Liver (tissue), 9 donors: Measurements from ENCODE around the gene CASP8AP2. TPM values are rescaled to one million over a fixed set of nuclear protein-coding genes. Genes with fewer than 3 reads are reported as not detected.
"Not testable (repeated sequence)": the region's sequence is repeated elsewhere in the genome, so short reads cannot be mapped to it uniquely, and the experiment has no call there.

Source experiments
- DNase-seq: peaks from one replicate; pipeline ENCODE4 v3.0.0-alpha.2; 2017; ENCODE audit warnings: low spot score
- H3K27ac ChIP-seq, 2 donors: one replicate each; pipeline ENCODE4 v1.7.0; 2013; ENCODE audit warnings: inconsistent platforms in 2 of 2, low read length in 2 of 2, control low read depth in 1 of 2, low read depth in 1 of 2, mild to moderate bottlenecking in 1 of 2
- H3K27me3 ChIP-seq, 4 donors: one replicate each; pipeline versions ENCODE4 v1.6.1 to v1.7.0; 2013; ENCODE audit warnings: low read length in 3 of 4, inconsistent platforms in 1 of 4, mild to moderate bottlenecking in 1 of 4, moderate library complexity in 1 of 4; ENCODE audit not compliant: control insufficient read depth in 4 of 4, insufficient read depth in 4 of 4
- H3K36me3 ChIP-seq, 4 donors: one replicate each; pipeline versions ENCODE4 v1.6.1 to v1.7.0; 2013; ENCODE audit warnings: low read length in 3 of 4, mild to moderate bottlenecking in 3 of 4, low read depth in 1 of 4, moderate library complexity in 1 of 4; ENCODE audit not compliant: control insufficient read depth in 4 of 4, insufficient read depth in 3 of 4
- H3K4me1 ChIP-seq, 4 donors: one replicate each; pipeline versions ENCODE4 v1.6.1 to v1.7.0; 2013; ENCODE audit warnings: low read length in 3 of 4, mild to moderate bottlenecking in 3 of 4, moderate library complexity in 1 of 4; ENCODE audit not compliant: control insufficient read depth in 4 of 4, insufficient read depth in 4 of 4
- H3K4me3 ChIP-seq, 3 donors: one replicate each; pipeline versions ENCODE4 v1.6.1 to v1.7.0; 2013; ENCODE audit warnings: low read length in 3 of 3, control low read depth in 1 of 3, low read depth in 1 of 3, mild to moderate bottlenecking in 1 of 3
- H3K9ac ChIP-seq, 2 donors: one replicate each; pipeline ENCODE4 v1.7.0; 2013; ENCODE audit warnings: low read length in 2 of 2, mild to moderate bottlenecking in 2 of 2, moderate library complexity in 2 of 2, control low read depth in 1 of 2, low read depth in 1 of 2
- H3K9me3 ChIP-seq, 4 donors: one replicate each; pipeline versions ENCODE4 v1.6.1 to v1.7.0; 2013; ENCODE audit warnings: low read length in 3 of 4; ENCODE audit not compliant: control insufficient read depth in 4 of 4
- EGR1 ChIP-seq, 2 donors: IDR thresholded peaks; 2 replicates each; pipeline ENCODE4 v1.6.1; 2016 to 2018; ENCODE audit warnings: antibody characterized with exemption in 2 of 2, low read depth in 2 of 2
- FOXA1 ChIP-seq: IDR thresholded peaks from 2 replicates; pipeline ENCODE4 v1.6.1; 2016; ENCODE audit warnings: antibody characterized with exemption
- GABPA ChIP-seq, 2 donors: IDR thresholded peaks in 1 of 2; conservative IDR thresholded peaks in 1 of 2; 2 replicates each; pipeline ENCODE4 v1.6.1; 2016; ENCODE audit warnings: antibody characterized with exemption in 2 of 2, mild to moderate bottlenecking in 1 of 2, moderate library complexity in 1 of 2
- HNF4G ChIP-seq: IDR thresholded peaks from 2 replicates; pipeline ENCODE4 v1.6.1; 2016; ENCODE audit warnings: antibody characterized with exemption
- JUND ChIP-seq, 2 donors: IDR thresholded peaks; 2 replicates each; pipeline ENCODE4 v1.6.1; 2016; ENCODE audit warnings: antibody characterized with exemption in 2 of 2
- NR2F2 ChIP-seq: IDR thresholded peaks from 2 replicates; pipeline ENCODE4 v1.6.1; 2016; ENCODE audit warnings: antibody characterized with exemption
- RAD21 ChIP-seq, 2 donors: IDR thresholded peaks; 2 replicates each; pipeline ENCODE4 v1.6.1; 2016; ENCODE audit warnings: antibody characterized with exemption in 2 of 2, mild to moderate bottlenecking in 2 of 2
- SP1 ChIP-seq: IDR thresholded peaks from 2 replicates; pipeline ENCODE4 v1.6.1; 2018; ENCODE audit warnings: antibody characterized with exemption, mild to moderate bottlenecking
- TAF1 ChIP-seq: conservative IDR thresholded peaks from 2 replicates; pipeline ENCODE4 v1.6.1; 2016; ENCODE audit warnings: antibody characterized with exemption, mild to moderate bottlenecking
- YY1 ChIP-seq: IDR thresholded peaks from 2 replicates; pipeline ENCODE4 v1.6.1; 2016; ENCODE audit warnings: antibody characterized with exemption, mild to moderate bottlenecking
- WGBS: extraction: QIAGEN DNeasy Blood & Tissue Kit; methylation state at CpG from one replicate; pipeline ENCODE4 v1.1.7; 2013; 5-methylcytosine and 5-hydroxymethylcytosine counted together
- polyA plus RNA-seq, 2 donors: library from polyadenylated mRNA; stranded (reverse) in 1 of 2; unstranded in 1 of 2; fragments of 200-250 nt in 1 of 2; fragments of >200 nt in 1 of 2; fragmentation: Nextera tagmentation in 1 of 2; extraction: Ambion mirVana in 1 of 2; gene quantifications; one replicate each; pipeline versions ENCODE4 v1.2.1 to v1.2.3, GENCODE V29; 2013 to 2015
- total RNA-seq, 2 donors: library from RNA; depleted of rRNA; stranded (reverse); fragments of >200 nt; gene quantifications; one replicate each; pipeline ENCODE4 v1.2.3, GENCODE V29; 2014
- TF ChIP-seq, protein P1 (sequence below): IDR thresholded peaks from 2 replicates; pipeline ENCODE4 v1.6.1; 2016; ENCODE audit warnings: antibody characterized with exemption
- TF ChIP-seq, protein P2 (sequence below): IDR thresholded peaks from 2 replicates; pipeline ENCODE4 v1.6.1; 2016; ENCODE audit warnings: antibody characterized with exemption, mild to moderate bottlenecking
- TF ChIP-seq, protein P3 (sequence below): IDR thresholded peaks from 2 replicates; pipeline ENCODE4 v1.6.1; 2016; ENCODE audit warnings: antibody characterized with exemption
- donor health status: healthy.
- donor health status: healthy.
- donor health status: healthy.
- donor health status: healthy.
- donor health status: healthy.

The CASP8AP2 gene
- total and polyA plus RNA-seq, 4 donors, result 1.9 to 12.2 (median 7.1) TPM

DNA sequence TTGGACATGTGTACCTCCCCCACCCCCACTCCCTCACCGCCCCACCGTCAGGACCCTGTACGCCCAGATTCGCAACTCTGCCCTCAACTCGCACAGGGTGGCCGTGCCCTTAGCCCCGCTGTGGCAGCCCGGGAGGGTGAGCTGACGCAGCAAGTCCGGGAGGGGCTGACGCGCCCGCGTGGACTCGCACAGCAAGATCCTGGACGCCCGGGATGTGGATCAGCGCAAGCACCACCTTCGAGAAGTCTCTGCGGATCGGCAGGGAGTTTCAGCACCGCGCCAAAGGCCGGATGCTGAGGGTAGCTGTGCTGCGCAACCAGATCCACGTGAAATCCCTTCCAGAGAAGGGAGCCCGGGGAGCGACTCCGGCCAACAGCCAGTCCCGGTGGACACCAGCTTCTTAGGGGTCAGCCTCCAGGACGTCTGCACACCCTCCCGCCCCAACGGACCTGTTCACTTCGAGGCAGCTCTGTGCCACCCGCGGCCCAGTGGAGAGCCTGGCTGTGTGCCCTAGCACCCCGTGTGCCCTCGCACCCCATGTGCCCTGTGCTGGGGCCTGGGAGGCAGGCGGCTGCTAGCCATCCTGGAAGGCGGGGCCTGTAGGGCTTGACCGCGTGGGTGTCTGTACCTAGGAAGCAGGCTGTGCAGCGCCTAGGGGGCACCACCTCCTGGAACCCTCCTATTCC is 57.9 kb downstream of the CASP8AP2 start:
- H3K4me1 ChIP-seq, result no peaks in the 10 kb centered on the region
- no peak overlapping the region for H3K4me3 ChIP-seq
- no peak overlapping the region for H3K9ac ChIP-seq
- 36% methylated on average over 43 of the region's 43 CpGs for WGBS
- no peaks in the 10 kb centered on the region for H3K36me3 ChIP-seq
- peaks cover 0 to 4% (median 2%) of the 10 kb centered on the region in 4 donors for H3K9me3 ChIP-seq
- DNase-seq, result no peak
- H3K27me3 ChIP-seq, result peaks cover 0 to 4% (median 0%) of the 10 kb centered on the region in 4 donors
- no peak overlapping the region for H3K27ac ChIP-seq
- TF ChIP-seq, protein P1, sequence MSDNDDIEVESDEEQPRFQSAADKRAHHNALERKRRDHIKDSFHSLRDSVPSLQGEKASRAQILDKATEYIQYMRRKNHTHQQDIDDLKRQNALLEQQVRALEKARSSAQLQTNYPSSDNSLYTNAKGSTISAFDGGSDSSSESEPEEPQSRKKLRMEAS, result no peak
- no peak for TF ChIP-seq YY1
- no peak for TF ChIP-seq JUND (IDR thresholded peaks at IDR 0.05)
- TF ChIP-seq, protein P2, sequence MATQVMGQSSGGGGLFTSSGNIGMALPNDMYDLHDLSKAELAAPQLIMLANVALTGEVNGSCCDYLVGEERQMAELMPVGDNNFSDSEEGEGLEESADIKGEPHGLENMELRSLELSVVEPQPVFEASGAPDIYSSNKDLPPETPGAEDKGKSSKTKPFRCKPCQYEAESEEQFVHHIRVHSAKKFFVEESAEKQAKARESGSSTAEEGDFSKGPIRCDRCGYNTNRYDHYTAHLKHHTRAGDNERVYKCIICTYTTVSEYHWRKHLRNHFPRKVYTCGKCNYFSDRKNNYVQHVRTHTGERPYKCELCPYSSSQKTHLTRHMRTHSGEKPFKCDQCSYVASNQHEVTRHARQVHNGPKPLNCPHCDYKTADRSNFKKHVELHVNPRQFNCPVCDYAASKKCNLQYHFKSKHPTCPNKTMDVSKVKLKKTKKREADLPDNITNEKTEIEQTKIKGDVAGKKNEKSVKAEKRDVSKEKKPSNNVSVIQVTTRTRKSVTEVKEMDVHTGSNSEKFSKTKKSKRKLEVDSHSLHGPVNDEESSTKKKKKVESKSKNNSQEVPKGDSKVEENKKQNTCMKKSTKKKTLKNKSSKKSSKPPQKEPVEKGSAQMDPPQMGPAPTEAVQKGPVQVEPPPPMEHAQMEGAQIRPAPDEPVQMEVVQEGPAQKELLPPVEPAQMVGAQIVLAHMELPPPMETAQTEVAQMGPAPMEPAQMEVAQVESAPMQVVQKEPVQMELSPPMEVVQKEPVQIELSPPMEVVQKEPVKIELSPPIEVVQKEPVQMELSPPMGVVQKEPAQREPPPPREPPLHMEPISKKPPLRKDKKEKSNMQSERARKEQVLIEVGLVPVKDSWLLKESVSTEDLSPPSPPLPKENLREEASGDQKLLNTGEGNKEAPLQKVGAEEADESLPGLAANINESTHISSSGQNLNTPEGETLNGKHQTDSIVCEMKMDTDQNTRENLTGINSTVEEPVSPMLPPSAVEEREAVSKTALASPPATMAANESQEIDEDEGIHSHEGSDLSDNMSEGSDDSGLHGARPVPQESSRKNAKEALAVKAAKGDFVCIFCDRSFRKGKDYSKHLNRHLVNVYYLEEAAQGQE, result no peak

DNA sequence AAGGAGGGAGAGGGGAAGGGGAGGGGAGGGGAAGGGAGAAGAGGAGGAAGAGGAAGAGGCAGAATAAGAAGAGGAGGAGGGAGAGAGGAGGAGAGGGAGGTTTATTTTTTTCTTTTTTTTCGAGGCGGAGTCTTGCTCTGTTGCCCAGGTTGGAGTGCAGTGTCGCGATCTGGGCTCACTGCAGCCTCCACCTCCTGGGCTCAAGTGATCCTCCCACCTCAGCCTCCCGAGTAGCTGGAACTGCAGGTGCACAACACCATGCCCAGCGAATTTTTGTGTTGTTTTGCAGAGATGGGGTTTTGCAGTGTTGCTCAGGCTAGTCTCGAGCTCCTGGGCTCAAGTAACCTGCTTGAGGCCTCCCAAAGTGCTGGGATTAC is 58.4 kb downstream of the CASP8AP2 start:
- Histone ChIP-seq H3K9ac (no peak overlapping the region), H3K27me3 (peaks cover 0 to 4% (median 0%) of the 10 kb centered on the region in 4 donors), H3K4me3 (no peak overlapping the region), H3K4me1 (no peaks in the 10 kb centered on the region), H3K36me3 (no peaks in the 10 kb centered on the region), H3K27ac (no peak overlapping the region), H3K9me3 (peaks cover 0 to 4% (median 2%) of the 10 kb centered on the region in 4 donors)
- no peak for TF ChIP-seq EGR1 (IDR thresholded peaks at IDR 0.05; ENCODE audit: low read depth in 2 of 2)
- no peak for TF ChIP-seq TAF1
- DNase-seq, result no peak
- WGBS, result 86% methylated on average over 7 of the region's 7 CpGs

DNA sequence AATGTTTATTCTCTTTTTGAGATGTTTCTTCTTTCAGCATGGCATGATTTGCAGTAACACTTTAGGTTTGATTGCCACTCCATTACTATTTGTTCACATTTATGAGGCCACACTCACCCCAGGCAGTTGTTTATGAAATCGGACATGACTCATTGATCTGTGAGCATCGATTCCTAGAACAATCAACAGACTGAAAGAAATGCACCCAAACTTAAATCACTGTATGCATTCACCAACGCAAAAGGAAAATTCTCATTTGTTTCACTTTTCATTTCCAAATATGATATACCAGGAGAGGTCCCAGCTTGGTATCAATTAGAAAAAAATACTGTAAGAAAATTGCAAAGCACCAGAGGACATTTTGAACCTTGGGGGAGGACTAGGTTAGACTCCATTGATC is 59.2 kb downstream of the CASP8AP2 start:
- Histone ChIP-seq H3K4me3 (no peak overlapping the region), H3K9ac (no peak overlapping the region), H3K27me3 (peaks cover 0 to 6% (median 2%) of the 10 kb centered on the region in 4 donors), H3K27ac (no peak overlapping the region), H3K4me1 (no peaks in the 10 kb centered on the region), H3K9me3 (peaks cover 0 to 4% (median 2%) of the 10 kb centered on the region in 4 donors), H3K36me3 (no peaks in the 10 kb centered on the region)
- no peak for DNase-seq
- TF ChIP-seq, protein P3, sequence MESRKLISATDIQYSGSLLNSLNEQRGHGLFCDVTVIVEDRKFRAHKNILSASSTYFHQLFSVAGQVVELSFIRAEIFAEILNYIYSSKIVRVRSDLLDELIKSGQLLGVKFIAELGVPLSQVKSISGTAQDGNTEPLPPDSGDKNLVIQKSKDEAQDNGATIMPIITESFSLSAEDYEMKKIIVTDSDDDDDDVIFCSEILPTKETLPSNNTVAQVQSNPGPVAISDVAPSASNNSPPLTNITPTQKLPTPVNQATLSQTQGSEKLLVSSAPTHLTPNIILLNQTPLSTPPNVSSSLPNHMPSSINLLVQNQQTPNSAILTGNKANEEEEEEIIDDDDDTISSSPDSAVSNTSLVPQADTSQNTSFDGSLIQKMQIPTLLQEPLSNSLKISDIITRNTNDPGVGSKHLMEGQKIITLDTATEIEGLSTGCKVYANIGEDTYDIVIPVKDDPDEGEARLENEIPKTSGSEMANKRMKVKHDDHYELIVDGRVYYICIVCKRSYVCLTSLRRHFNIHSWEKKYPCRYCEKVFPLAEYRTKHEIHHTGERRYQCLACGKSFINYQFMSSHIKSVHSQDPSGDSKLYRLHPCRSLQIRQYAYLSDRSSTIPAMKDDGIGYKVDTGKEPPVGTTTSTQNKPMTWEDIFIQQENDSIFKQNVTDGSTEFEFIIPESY, result no peak
- TF ChIP-seq HNF4G (no peak), EGR1 (IDR thresholded peaks at IDR 0.05; ENCODE audit: low read depth in 2 of 2) (no peak), RAD21 (IDR thresholded peaks at IDR 0.05) (no peak), GABPA (IDR thresholded peaks at IDR 0.05 in 1 of 2, conservative IDR thresholded peaks at IDR 0.05 in 1 of 2) (no peak), SP1 (no peak), YY1 (no peak), NR2F2 (no peak), FOXA1 (no peak)
- TF ChIP-seq, protein P1, result no peak
- WGBS, result 66% methylated on average over 3 of the region's 3 CpGs

DNA sequence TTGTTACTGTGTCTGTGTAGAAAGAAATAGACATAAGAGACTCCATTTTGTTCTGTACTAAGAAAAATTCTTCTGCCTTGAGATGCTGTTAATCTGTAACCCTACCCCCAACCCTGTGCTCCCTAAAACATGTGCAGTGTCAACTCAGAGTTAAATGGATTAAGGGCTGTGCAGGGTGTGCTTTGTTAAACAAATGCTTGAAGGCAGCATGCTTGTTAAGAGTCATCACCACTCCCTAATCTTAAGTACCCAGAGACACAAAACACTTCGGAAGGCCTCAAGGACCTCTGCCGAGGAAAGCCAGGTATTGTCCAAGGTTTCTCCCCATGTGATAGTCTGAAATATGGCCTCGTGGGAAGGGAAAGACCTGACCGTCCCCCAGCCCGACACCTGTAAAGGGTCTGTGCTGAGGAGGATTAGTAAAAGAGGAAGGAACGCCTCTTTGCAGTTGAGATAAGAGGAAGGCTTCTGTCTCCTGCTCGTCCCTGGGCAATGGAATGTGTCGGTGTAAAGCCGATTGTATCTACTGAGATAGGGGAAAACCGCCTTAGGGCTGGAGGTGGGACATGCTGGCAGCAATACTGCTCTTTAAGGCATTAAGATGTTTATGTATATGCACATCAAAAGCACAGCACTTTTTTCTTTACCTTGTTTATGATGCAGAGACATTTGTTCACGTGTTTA is 61.3 kb downstream of the CASP8AP2 start:
- not testable (repeated sequence) for H3K4me3 ChIP-seq, H3K9me3 ChIP-seq, H3K4me1 ChIP-seq, H3K9ac ChIP-seq, H3K27ac ChIP-seq, DNase-seq, H3K27me3 ChIP-seq, H3K36me3 ChIP-seq
- 18% methylated on average over 11 of the region's 11 CpGs for WGBS
